B cell (primary cell): ENCODE data around the gene MAPK10. TPM values are rescaled to one million over a fixed set of nuclear protein-coding genes. Genes with fewer than 3 reads are reported as not detected.

Experiments
- ATAC-seq: fragments of 200-7000 bp; cut with Tn5 transposase; one replicate; pipeline ENCODE4 v1.10.0; 2021; ENCODE audit warnings: low read depth, mild to moderate bottlenecking, moderate number of reproducible peaks, moderate library complexity
- CTCF ChIA-PET: fragments of 350-600 bp; sonication (Branson Sonifier 250); formaldehyde crosslinking; loops from one replicate; lab custom pipeline; 2021; ENCODE audit warnings: antibody characterized with exemption, inconsistent platforms; lab: Charles Lee
- POLR2A ChIA-PET: fragments of 350-600 bp; sonication (Branson Sonifier 250); formaldehyde crosslinking; loops from one replicate; lab custom pipeline; 2021; ENCODE audit warnings: antibody characterized with exemption; lab: Charles Lee
- DNase-seq: peaks from one replicate; pipeline ENCODE4 v3.0.0; 2013
- H2AFZ ChIP-seq: 2 replicates; pipeline ENCODE4 v1.6.1; 2012; ENCODE audit warnings: mild to moderate bottlenecking, low read depth, low read length; ENCODE audit not compliant: insufficient read depth, poor library complexity, severe bottlenecking
- H3K27ac ChIP-seq, 2 donors: 1 replicate in 1 of 2; 2 replicates in 1 of 2; pipeline ENCODE4 v1.5.1; 2012 to 2013; ENCODE audit warnings: low read length in 2 of 2, mild to moderate bottlenecking in 2 of 2, moderate library complexity in 1 of 2
- H3K27me3 ChIP-seq, 4 experiments: fragments of 200-600 bp in 1 of 4; sonication (generic) in 1 of 4; replicated peaks in 1 of 4; 1 replicate in 2 of 4; 2 replicates in 2 of 4; pipeline versions ENCODE4 v1.6.1 to v1.7.0; 2013 to 2016; ENCODE audit warnings: low read length in 3 of 4, mild to moderate bottlenecking in 2 of 4, mixed read lengths in 1 of 4, moderate library complexity in 1 of 4; ENCODE audit not compliant: insufficient read depth in 4 of 4, control insufficient read depth in 3 of 4; ENCODE audit errors: control extremely low read depth in 1 of 4
- H3K36me3 ChIP-seq, 2 experiments: replicated peaks in 1 of 2; 1 replicate in 1 of 2; 2 replicates in 1 of 2; pipeline versions ENCODE4 v1.6.1 to v1.7.1; 2013; ENCODE audit warnings: low read length in 1 of 2; ENCODE audit not compliant: insufficient read depth in 2 of 2, control insufficient read depth in 1 of 2; ENCODE audit errors: control extremely low read depth in 1 of 2, extremely low read depth in 1 of 2
- H3K4me1 ChIP-seq, 2 donors: fragments of 200-600 bp in 1 of 2; sonication (generic) in 1 of 2; 1 replicate in 1 of 2; 2 replicates in 1 of 2; pipeline versions ENCODE4 v1.5.1 to v1.6.1; 2013 to 2017; ENCODE audit warnings: low read length in 2 of 2; ENCODE audit not compliant: control insufficient read depth in 2 of 2, insufficient read depth in 2 of 2
- H3K4me2 ChIP-seq: replicated peaks from 2 replicates; pipeline ENCODE3; 2012; ENCODE audit warnings: mild to moderate bottlenecking, low read depth, low read length; ENCODE audit not compliant: poor library complexity, severe bottlenecking
- H3K4me3 ChIP-seq, 5 experiments: fragments of 200-600 bp in 1 of 5; sonication (generic) in 1 of 5; 1 replicate in 3 of 5; 2 replicates in 2 of 5; pipeline versions ENCODE4 v1.5.1 to v1.7.0; 2011 to 2016; ENCODE audit warnings: low read length in 4 of 5, mild to moderate bottlenecking in 4 of 5, low read depth in 2 of 5, control low read depth in 1 of 5, moderate library complexity in 1 of 5; ENCODE audit not compliant: insufficient read depth in 1 of 5; ENCODE audit errors: control extremely low read depth in 1 of 5, extremely low read depth in 1 of 5
- H3K79me2 ChIP-seq: fragments of 200-600 bp; sonication (generic); one replicate; pipeline ENCODE4 v1.6.0; 2016; ENCODE audit warnings: low read length; ENCODE audit not compliant: control insufficient read depth, insufficient read depth
- H3K9ac ChIP-seq: fragments of 200-600 bp; sonication (generic); 2 replicates; pipeline ENCODE4 v1.6.1; 2017; ENCODE audit warnings: mild to moderate bottlenecking, low read length, moderate library complexity
- H3K9me3 ChIP-seq, 3 donors: one replicate each; pipeline versions ENCODE4 v1.6.1 to v1.7.1; 2013; ENCODE audit warnings: low read length in 2 of 3; ENCODE audit not compliant: control insufficient read depth in 2 of 3, insufficient read depth in 1 of 3; ENCODE audit errors: control extremely low read depth in 1 of 3
- H4K20me1 ChIP-seq: 2 replicates; pipeline ENCODE4 v1.6.0; 2012; ENCODE audit warnings: mild to moderate bottlenecking, low read length; ENCODE audit not compliant: insufficient read depth, control insufficient read depth, poor library complexity, severe bottlenecking
- H3K27ac Mint-ChIP-seq: one replicate; pipeline ENCODE4 v1.8.0; 2021; ENCODE audit warnings: mixed read lengths
- H3K27me3 Mint-ChIP-seq: one replicate; pipeline ENCODE4 v1.8.0; 2021; ENCODE audit warnings: mixed read lengths
- H3K4me1 Mint-ChIP-seq: one replicate; pipeline ENCODE4 v1.8.0; 2021; ENCODE audit warnings: mixed read lengths
- H3K4me3 Mint-ChIP-seq: one replicate; pipeline ENCODE4 v1.8.0; 2021; ENCODE audit warnings: mixed read lengths
- H3K9me3 Mint-ChIP-seq: one replicate; pipeline ENCODE4 v1.8.0; 2022; ENCODE audit warnings: mixed read lengths; ENCODE audit not compliant: insufficient read depth
- CTCF ChIP-seq: fragments of 200-600 bp; IDR thresholded peaks from one replicate; pipeline ENCODE4 v1.8.0; 2022; ENCODE audit warnings: antibody characterized with exemption, mild to moderate bottlenecking
- EZH2 ChIP-seq: IDR thresholded peaks from 2 replicates; pipeline ENCODE4 v1.6.1; 2012; ENCODE audit warnings: borderline replicate concordance, low read depth, mild to moderate bottlenecking, moderate library complexity, low read length; ENCODE audit not compliant: insufficient read depth, poor library complexity, severe bottlenecking
- WGBS: methylation state at CpG from one replicate; pipeline ENCODE4 v1.1.5; 2013; ENCODE audit warnings: missing lambda C conversion rate; ENCODE audit not compliant: insufficient coverage; 5-methylcytosine and 5-hydroxymethylcytosine counted together
- intact Hi-C: fragments of 100-400 bp; cut with micrococcal nuclease; formaldehyde crosslinking; loops from one replicate; pipeline ENCODE4 v1.10.0; 2022
- polyA plus RNA-seq: library from polyadenylated mRNA; depleted of rRNA; stranded (reverse); fragments of >200 nt; gene quantifications from 2 replicates; pipeline ENCODE4 v1.2.3, GENCODE V29; 2012
- total RNA-seq, 2 donors: library from RNA; stranded (reverse); fragments of 120-200 nt in 1 of 2; gene quantifications; 1 replicate in 1 of 2; 2 replicates in 1 of 2; pipeline versions ENCODE4 v1.2.3 to v1.2.4, GENCODE V29; 2013 to 2022

MAPK10 gene
- total and polyA plus RNA-seq, 2 donors (not counting 1 experiment from before 2014, with no cell fraction given) = 0.03 to 3.1 TPM

- intact Hi-C loops = no loop called here
- no peak for TF ChIP-seq CTCF
- TF ChIP-seq EZH2 = no peak
Observed at GRCh38 chr4:86354390-86354789, 5.5 kb downstream of the MAPK10 start.

GRCh38 chr4:86346320-86346719 is 13.5 kb downstream of the MAPK10 start:
- Histone ChIP-seq H3K4me3 (no peak overlapping the region), H3K36me3 (no peaks in the 10 kb centered on the region), H2AFZ (no peak overlapping the region), H3K4me1 (no peaks in the 10 kb centered on the region), H3K27ac (no peak overlapping the region), H3K9ac (no peak overlapping the region), H3K9me3 (no peaks in the 10 kb centered on the region), H3K79me2 (no peaks in the 10 kb centered on the region), H3K27me3 (peaks cover 0 to 2% (median 0%) of the 10 kb centered on the region in 4 experiments), H4K20me1 (no peaks in the 10 kb centered on the region), H3K4me2 (no peak overlapping the region)
- no peak overlapping the region for H3K27ac Mint-ChIP-seq
- DNase-seq (no peak), ATAC-seq (no peak)
- intact Hi-C loops = no loop called here
- CTCF ChIA-PET = no interaction called here
- H3K27me3 Mint-ChIP-seq = peaks cover 7% of the 10 kb centered on the region
- WGBS = 100% methylated on average over 1 of the region's 3 CpGs
- H3K9me3 Mint-ChIP-seq = no peaks in the 10 kb centered on the region
- POLR2A ChIA-PET = no interaction called here
- no peaks in the 10 kb centered on the region for H3K4me1 Mint-ChIP-seq
- TF ChIP-seq EZH2 (no peak), CTCF (no peak)
- H3K4me3 Mint-ChIP-seq = no peak overlapping the region

More at GRCh38 chr4:86354390-86354789, 5.5 kb downstream of the MAPK10 start:
- ChIA-PET CTCF (no interaction called here), POLR2A (no interaction called here)
- H3K9me3 ChIP-seq = no peaks in the 10 kb centered on the region
- no peaks in the 10 kb centered on the region for H4K20me1 ChIP-seq
- H3K27me3 ChIP-seq = no peaks in the 10 kb centered on the region
- no peak overlapping the region for H3K27ac ChIP-seq
- H3K4me2 ChIP-seq = no peak overlapping the region
- H3K4me3 Mint-ChIP-seq = no peak overlapping the region
- no peak for ATAC-seq
- no peak overlapping the region for H2AFZ ChIP-seq
- no peaks in the 10 kb centered on the region for H3K36me3 ChIP-seq
- no peaks in the 10 kb centered on the region for H3K79me2 ChIP-seq
- H3K9ac ChIP-seq = no peak overlapping the region
- WGBS = no CpG with 5 or more reads among the region's 2 CpGs
- H3K27me3 Mint-ChIP-seq = peaks cover 9% of the 10 kb centered on the region
- H3K4me3 ChIP-seq = no peak overlapping the region
- no peak for DNase-seq
- H3K27ac Mint-ChIP-seq = no peak overlapping the region
- peaks cover 4% of the 10 kb centered on the region for H3K4me1 Mint-ChIP-seq
- H3K4me1 ChIP-seq = peaks cover under 1 to 1% of the 10 kb centered on the region in 2 donors
- H3K9me3 Mint-ChIP-seq = no peaks in the 10 kb centered on the region
